GM21619 (cell line): ENCODE measurements around the gene MRPS23.

Experiments used
- ATAC-seq: cut with Tn5 transposase; IDR thresholded peaks from one replicate; pipeline ENCODE4 v1.9.1; 2021; ENCODE audit not compliant: unreplicated experiment

MRPS23 gene

GRCh38 chr17:57849874-57850754, at the start of gene MRPS23:
Gene MRPS23, minus strand, starts transcription at chr17:57850044. Its CDS starts 34 bp downstream, at chr17:57850010.
- peak; percentile 90 for ATAC-seq

GRCh38 chr17:57899391-57899790, 49.5 kb upstream of the MRPS23 start:
- ATAC-seq = no peak

- ATAC-seq = no peak
Observed at GRCh38 chr17:57898487-57899311, 48.9 kb upstream of the MRPS23 start.

- ATAC-seq = no peak
Observed at GRCh38 chr17:57895382-57896060, 45.7 kb upstream of the MRPS23 start.

GRCh38 chr17:57894848-57895247, 45.0 kb upstream of the MRPS23 start:
- no peak for ATAC-seq

- ATAC-seq = no peak
Observed at GRCh38 chr17:57892820-57893595, 43.2 kb upstream of the MRPS23 start.

- ATAC-seq = peak; percentile 47
Observed at GRCh38 chr17:57892146-57892819, 42.4 kb upstream of the MRPS23 start.

GRCh38 chr17:57890857-57891232, 41.0 kb upstream of the MRPS23 start:
- ATAC-seq = no peak

- no peak for ATAC-seq
Observed at GRCh38 chr17:57889892-57890856, 40.3 kb upstream of the MRPS23 start.

GRCh38 chr17:57889252-57889651, 39.4 kb upstream of the MRPS23 start:
- no peak for ATAC-seq

GRCh38 chr17:57888311-57889216, 38.7 kb upstream of the MRPS23 start:
- ATAC-seq = no peak

- ATAC-seq = no peak
Observed at GRCh38 chr17:57887161-57887560, 37.3 kb upstream of the MRPS23 start.

GRCh38 chr17:57886020-57886419, 36.2 kb upstream of the MRPS23 start:
- ATAC-seq = no peak

GRCh38 chr17:57885148-57885915, 35.5 kb upstream of the MRPS23 start:
- ATAC-seq = no peak

- no peak for ATAC-seq
Observed at GRCh38 chr17:57881783-57882351, 32.0 kb upstream of the MRPS23 start.

- no peak for ATAC-seq
Observed at GRCh38 chr17:57881143-57881542, 31.3 kb upstream of the MRPS23 start.

- no peak for ATAC-seq
Observed at GRCh38 chr17:57880086-57880456, 30.2 kb upstream of the MRPS23 start.
